Neuronal stem cell (in vitro differentiated cells): Measurements from ENCODE around the gene SERGEF.

Experiments used
- DNase-seq: peaks from one replicate; pipeline ENCODE4 v3.0.0-alpha.2; 2013; ENCODE audit warnings: low spot score
- H2AFZ ChIP-seq: one replicate; pipeline ENCODE4 v1.6.1; 2013; ENCODE audit warnings: mild to moderate bottlenecking, low read length, inconsistent platforms
- H2AK5ac ChIP-seq: 2 replicates; pipeline ENCODE4 v1.6.1; 2013; ENCODE audit warnings: low read depth, mild to moderate bottlenecking, inconsistent platforms, low read length, moderate library complexity, mixed read lengths
- H2BK120ac ChIP-seq: 2 replicates; pipeline ENCODE4 v1.6.1; 2013; ENCODE audit warnings: low read depth, mild to moderate bottlenecking, inconsistent platforms, low read length, moderate library complexity, mixed read lengths
- H2BK12ac ChIP-seq: one replicate; pipeline ENCODE4 v1.6.1; 2013; ENCODE audit warnings: low read length, inconsistent platforms
- H2BK15ac ChIP-seq: 2 replicates; pipeline ENCODE4 v1.6.1; 2013; ENCODE audit warnings: mild to moderate bottlenecking, low read length, inconsistent platforms, mixed read lengths
- H2BK5ac ChIP-seq: one replicate; pipeline ENCODE4 v1.6.1; 2013; ENCODE audit warnings: inconsistent platforms, mild to moderate bottlenecking, low read length, moderate library complexity
- H3K14ac ChIP-seq: one replicate; pipeline ENCODE4 v1.6.1; 2013; ENCODE audit warnings: low read length, inconsistent platforms
- H3K18ac ChIP-seq: 2 replicates; pipeline ENCODE4 v1.6.1; 2013; ENCODE audit warnings: low read length, inconsistent platforms
- H3K23ac ChIP-seq: 2 replicates; pipeline ENCODE4 v1.6.1; 2013; ENCODE audit warnings: low read depth, mild to moderate bottlenecking, mixed read lengths, low read length, inconsistent platforms; ENCODE audit not compliant: poor library complexity
- H3K27ac ChIP-seq: replicated peaks from 3 replicates; pipeline ENCODE4 v1.5.1; 2013; ENCODE audit warnings: low read length, inconsistent platforms
- H3K27me3 ChIP-seq, 3 experiments: 2 replicates each; pipeline ENCODE4 v1.6.1; 2013; ENCODE audit warnings: low read length in 3 of 3, mild to moderate bottlenecking in 2 of 3, inconsistent platforms in 1 of 3, low read depth in 1 of 3, mixed read lengths in 1 of 3, moderate library complexity in 1 of 3; ENCODE audit not compliant: control insufficient read depth in 3 of 3, insufficient read depth in 3 of 3
- H3K36me3 ChIP-seq, 2 donors: replicated peaks in 1 of 2; 2 replicates each; pipeline ENCODE4 v1.6.1; 2013; ENCODE audit warnings: low read length in 2 of 2; ENCODE audit not compliant: control insufficient read depth in 2 of 2, insufficient read depth in 2 of 2
- H3K4ac ChIP-seq: 2 replicates; pipeline ENCODE4 v1.6.1; 2013; ENCODE audit warnings: inconsistent platforms, mild to moderate bottlenecking, low read length, moderate library complexity
- H3K4me1 ChIP-seq, 2 donors: 1 replicate in 1 of 2; 2 replicates in 1 of 2; pipeline ENCODE4 v1.6.1; 2013; ENCODE audit warnings: low read length in 2 of 2, low read depth in 1 of 2; ENCODE audit not compliant: control insufficient read depth in 2 of 2, insufficient read depth in 1 of 2
- H3K4me2 ChIP-seq: one replicate; pipeline ENCODE4 v1.6.1; 2013; ENCODE audit warnings: mild to moderate bottlenecking, low read length, inconsistent platforms; ENCODE audit not compliant: insufficient read depth, poor library complexity, severe bottlenecking
- H3K4me3 ChIP-seq, 2 donors: 2 replicates each; pipeline ENCODE4 v1.5.1; 2013; ENCODE audit warnings: low read length in 2 of 2, mild to moderate bottlenecking in 2 of 2, inconsistent platforms in 1 of 2, moderate library complexity in 1 of 2
- H3K79me1 ChIP-seq: one replicate; pipeline ENCODE4 v1.6.1; 2013; ENCODE audit warnings: low read depth, mild to moderate bottlenecking, inconsistent platforms, low read length, moderate library complexity
- H3K9ac ChIP-seq: one replicate; pipeline ENCODE4 v1.6.1; 2013; ENCODE audit warnings: mild to moderate bottlenecking, low read depth, low read length, inconsistent platforms; ENCODE audit not compliant: poor library complexity
- H3K9me3 ChIP-seq, 2 donors: replicated peaks in 1 of 2; 2 replicates each; pipeline versions ENCODE3 to v1.6.1; 2013; ENCODE audit warnings: low read length in 2 of 2, mild to moderate bottlenecking in 2 of 2, inconsistent platforms in 1 of 2, low read depth in 1 of 2, mixed read lengths in 1 of 2, moderate library complexity in 1 of 2; ENCODE audit not compliant: control insufficient read depth in 2 of 2, insufficient read depth in 1 of 2
- H4K8ac ChIP-seq: one replicate; pipeline ENCODE4 v1.6.1; 2013; ENCODE audit warnings: low read depth, mild to moderate bottlenecking, inconsistent platforms, low read length, moderate library complexity
- H4K91ac ChIP-seq: one replicate; pipeline ENCODE4 v1.6.1; 2013; ENCODE audit warnings: low read length, low read depth, mild to moderate bottlenecking, inconsistent platforms; ENCODE audit not compliant: poor library complexity
- WGBS, 2 donors: extraction: QIAGEN DNeasy Blood & Tissue Kit; methylation state at CpG; one replicate each; pipeline ENCODE4 v1.1.7; 2013; ENCODE audit warnings: missing lambda C conversion rate in 2 of 2, mixed read lengths in 1 of 2; ENCODE audit not compliant: insufficient read length in 2 of 2, insufficient replicate concordance in 1 of 2; ENCODE audit errors: extremely low coverage in 2 of 2; 5-methylcytosine and 5-hydroxymethylcytosine counted together

The SERGEF gene

DNA sequence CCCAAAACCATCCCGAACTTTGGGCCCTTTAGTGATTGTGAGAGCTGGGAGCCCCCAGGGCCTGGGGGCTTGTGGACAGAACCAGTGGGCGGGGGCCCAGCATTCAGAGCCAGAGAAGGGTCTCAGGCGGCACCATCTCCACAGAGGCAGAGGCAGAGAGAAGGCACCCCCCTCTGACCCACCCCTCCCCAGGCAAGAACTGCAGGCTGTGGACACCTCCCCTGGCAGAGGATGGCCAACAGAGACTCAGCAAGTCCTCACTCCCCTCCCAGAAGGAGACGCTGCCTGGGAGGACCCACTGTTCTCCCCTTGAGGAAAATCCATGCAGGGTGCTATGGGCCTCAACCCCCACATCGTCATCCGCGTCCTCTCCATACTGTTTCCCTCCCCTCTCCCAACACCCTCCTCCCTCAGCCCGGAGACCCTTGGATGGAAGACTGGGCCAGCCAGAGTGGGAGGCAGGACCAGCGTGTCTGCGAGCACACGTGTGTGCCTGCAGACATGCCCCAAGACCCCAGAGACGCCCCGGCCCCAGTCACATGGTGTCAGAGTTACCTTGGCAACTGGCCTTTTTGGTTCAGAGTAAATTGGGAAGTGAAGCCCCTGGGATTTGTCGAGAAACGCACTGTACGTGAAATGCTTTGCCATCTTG lies 235.6 kb downstream of the SERGEF start:
- Histone ChIP-seq H3K4ac (no peak overlapping the region), H4K91ac (no peak overlapping the region), H2BK12ac (peak overlapping the region; percentile 66), H2BK15ac (no peak overlapping the region), H3K4me1 (peaks cover 4 to 17% of the 10 kb centered on the region in 2 donors), H4K8ac (no peak overlapping the region), H3K4me2 (no peak overlapping the region), H3K79me1 (no peaks in the 10 kb centered on the region), H3K27me3 (no peaks in the 10 kb centered on the region), H2AFZ (no peak overlapping the region), H3K4me3 (no peak overlapping the region), H2AK5ac (peak overlapping the region; percentile 93), H3K23ac (no peak overlapping the region), H3K27ac (no peak overlapping the region), H3K36me3 (peaks cover 2 to 14% of the 10 kb centered on the region in 2 donors), H3K9me3 (no peaks in the 10 kb centered on the region), H2BK120ac (no peak overlapping the region), H2BK5ac (peak overlapping the region; percentile 2), H3K14ac (peak overlapping the region; percentile 65), H3K9ac (no peak overlapping the region), H3K18ac (peak overlapping the region; percentile 72)
- DNase-seq: no peak
- no CpG with 5 or more reads among the region's 16 CpGs for WGBS, 2 donors

DNA sequence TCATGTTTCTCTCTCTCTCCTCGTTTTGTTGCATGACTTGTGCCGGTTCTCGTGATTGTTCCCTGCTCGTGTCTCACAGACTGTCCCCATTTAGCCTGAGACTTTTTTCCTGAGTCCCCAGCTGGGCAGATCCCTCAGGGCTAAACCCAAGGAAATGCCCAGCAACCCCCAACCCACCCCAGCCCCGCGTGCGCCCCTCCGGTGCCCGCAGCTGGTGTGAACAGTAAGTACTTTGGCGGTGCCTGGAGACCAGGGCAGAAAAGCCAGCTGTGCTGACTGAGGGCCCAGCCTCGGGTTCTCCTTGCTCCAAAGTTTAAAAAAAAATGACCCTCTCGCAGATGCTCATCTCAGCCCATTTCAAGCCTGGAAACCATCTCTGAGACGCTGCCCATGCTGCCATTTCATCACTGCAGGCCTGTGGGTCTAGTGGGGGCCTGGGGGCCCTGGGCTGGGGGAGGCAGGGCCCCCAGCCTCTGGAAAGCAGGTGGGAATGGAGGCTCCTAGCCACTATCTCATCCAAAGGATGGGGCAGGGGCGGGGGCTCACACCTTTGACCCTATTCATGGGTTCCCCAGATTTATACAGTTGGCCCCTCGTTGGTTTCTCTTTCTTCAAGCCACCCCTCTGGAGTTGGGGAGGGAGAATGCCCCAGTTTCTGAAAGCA lies 236.5 kb downstream of the SERGEF start:
- Histone ChIP-seq H3K18ac (peak overlapping the region; percentile 67), H3K79me1 (no peaks in the 10 kb centered on the region), H3K4me1 (peaks cover 4 to 17% of the 10 kb centered on the region in 2 donors), H3K4me3 (no peak overlapping the region), H2BK12ac (no peak overlapping the region), H4K8ac (no peak overlapping the region), H3K36me3 (peaks cover 2 to 22% of the 10 kb centered on the region in 2 donors), H3K4me2 (no peak overlapping the region), H3K9me3 (no peaks in the 10 kb centered on the region), H3K14ac (no peak overlapping the region), H2BK120ac (peak overlapping the region; percentile 95), H2BK15ac (no peak overlapping the region), H2AK5ac (no peak overlapping the region), H2AFZ (no peak overlapping the region), H3K27ac (no peak overlapping the region), H3K27me3 (no peaks in the 10 kb centered on the region), H3K4ac (no peak overlapping the region), H3K23ac (no peak overlapping the region), H2BK5ac (peak overlapping the region; percentile 2), H3K9ac (no peak overlapping the region), H4K91ac (no peak overlapping the region)
- WGBS, 2 donors: no CpG with 5 or more reads among the region's 15 CpGs
- no peak for DNase-seq

DNA sequence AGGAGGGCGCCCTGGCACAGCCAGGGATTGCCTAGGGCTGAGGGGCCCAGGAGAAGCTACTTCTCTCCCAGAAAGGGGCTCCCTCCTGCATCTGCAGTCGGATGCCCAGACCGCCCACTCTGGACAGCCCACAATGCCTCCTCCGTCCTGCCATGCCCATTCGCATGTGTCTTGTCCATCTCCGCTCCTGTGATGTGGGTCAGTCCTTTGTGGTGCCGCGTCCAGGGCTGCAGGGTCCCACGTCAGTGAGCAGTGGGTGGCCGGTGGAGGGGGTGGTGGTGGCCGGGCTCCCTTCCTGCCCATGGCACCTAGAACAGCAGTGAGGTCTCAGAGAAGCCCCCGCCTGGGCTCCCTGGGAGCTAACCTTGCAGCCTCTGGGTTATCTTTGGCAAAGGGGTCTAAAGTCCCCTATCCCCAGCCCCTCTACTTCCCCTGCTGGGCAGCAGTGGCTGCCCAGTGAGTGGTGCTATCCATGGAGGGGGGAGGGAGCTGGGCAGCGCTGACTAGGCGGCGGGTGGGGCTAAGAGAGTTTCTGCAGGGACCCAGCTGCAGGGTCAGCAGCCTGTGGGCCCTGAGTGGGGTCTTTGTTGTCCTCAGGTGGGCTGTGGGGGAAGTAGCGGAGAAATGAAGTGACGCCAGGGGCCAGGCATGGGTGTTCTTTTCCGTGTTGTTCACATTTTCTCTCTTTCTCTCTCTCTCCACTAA lies 237.2 kb downstream of the SERGEF start:
- peaks cover 2 to 22% of the 10 kb centered on the region in 2 donors for H3K36me3 ChIP-seq

DNA sequence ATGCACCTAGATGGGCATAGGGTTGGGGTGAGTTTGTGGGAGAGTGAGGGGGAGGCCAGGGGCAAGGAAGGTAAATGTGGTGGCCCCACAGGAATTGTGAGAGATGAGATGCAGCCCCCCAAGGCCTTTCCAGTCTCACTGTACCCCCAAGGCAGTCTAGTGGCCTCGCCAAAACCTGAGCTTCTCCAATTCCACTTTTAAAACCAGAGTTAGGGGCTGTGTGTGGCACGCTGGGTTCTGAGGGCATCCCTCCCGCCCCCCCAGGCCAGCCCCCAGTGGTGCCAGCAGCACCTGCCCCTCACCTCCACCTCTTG lies 237.9 kb downstream of the SERGEF start:
- DNase-seq: no peak
- H3K4me2 ChIP-seq: no peak overlapping the region
- H3K14ac ChIP-seq: no peak overlapping the region
- no peak overlapping the region for H2BK15ac ChIP-seq
- H3K9ac ChIP-seq: no peak overlapping the region
- no peaks in the 10 kb centered on the region for H3K9me3 ChIP-seq
- no peak overlapping the region for H4K8ac ChIP-seq
- no peaks in the 10 kb centered on the region for H3K27me3 ChIP-seq
- H2BK120ac ChIP-seq: no peak overlapping the region
- H2BK5ac ChIP-seq: peak overlapping the region; percentile 2
- H3K4ac ChIP-seq: no peak overlapping the region
- no peak overlapping the region for H3K4me3 ChIP-seq
- H2AFZ ChIP-seq: no peak overlapping the region
- peak overlapping the region; percentile 10 for H2AK5ac ChIP-seq
- no peak overlapping the region for H3K27ac ChIP-seq
- no CpG with 5 or more reads among the region's 3 CpGs for WGBS, 2 donors
- peaks cover 2 to 22% of the 10 kb centered on the region in 2 donors for H3K36me3 ChIP-seq
- peaks cover 8 to 17% of the 10 kb centered on the region in 2 donors for H3K4me1 ChIP-seq
- H2BK12ac ChIP-seq: no peak overlapping the region
- H3K79me1 ChIP-seq: no peaks in the 10 kb centered on the region
- peak overlapping the region; percentile 5 for H3K18ac ChIP-seq
- H3K23ac ChIP-seq: no peak overlapping the region
- no peak overlapping the region for H4K91ac ChIP-seq

More for the DNA sequence above, 237.2 kb downstream of the SERGEF start:
- peak overlapping the region; percentile 1 for H3K23ac ChIP-seq
- DNase-seq: no peak
- no peak overlapping the region for H3K4me3 ChIP-seq
- peaks cover 4 to 15% of the 10 kb centered on the region in 2 donors for H3K4me1 ChIP-seq
- H3K9me3 ChIP-seq: no peaks in the 10 kb centered on the region
- peak overlapping the region; percentile 60 for H3K18ac ChIP-seq
- no peaks in the 10 kb centered on the region for H3K27me3 ChIP-seq
- no peak overlapping the region for H3K4me2 ChIP-seq
- H4K91ac ChIP-seq: no peak overlapping the region
- no peak overlapping the region for H2BK15ac ChIP-seq
- H3K9ac ChIP-seq: no peak overlapping the region
- H2AK5ac ChIP-seq: peak overlapping the region; percentile 10
- H2BK5ac ChIP-seq: peak overlapping the region; percentile 2
- H4K8ac ChIP-seq: no peak overlapping the region
- no peaks in the 10 kb centered on the region for H3K79me1 ChIP-seq
- no CpG with 5 or more reads among the region's 18 CpGs for WGBS, 2 donors
- no peak overlapping the region for H3K14ac ChIP-seq
- no peak overlapping the region for H2AFZ ChIP-seq
- H2BK12ac ChIP-seq: peak overlapping the region; percentile 82
- peak overlapping the region; percentile 16 for H2BK120ac ChIP-seq
- no peak overlapping the region for H3K4ac ChIP-seq
- H3K27ac ChIP-seq: no peak overlapping the region
